DMS 273 treated with DMSO at 0.1 percent for 48 hours (cell line): ENCODE measurements around the gene PRKD1.
"Not testable (repeated sequence)": the region's sequence is repeated elsewhere in the genome, so short reads cannot be mapped to it uniquely, and the experiment has no call there.

Experiments
- DNase-seq: peaks from one replicate; lab custom pipeline; 2025; lab: John Stamatoyannopoulos, UW

The PRKD1 gene

GRCh38 chr14:29798108-29798663, 129.5 kb downstream of the PRKD1 start:
- no peak for DNase-seq

DNA sequence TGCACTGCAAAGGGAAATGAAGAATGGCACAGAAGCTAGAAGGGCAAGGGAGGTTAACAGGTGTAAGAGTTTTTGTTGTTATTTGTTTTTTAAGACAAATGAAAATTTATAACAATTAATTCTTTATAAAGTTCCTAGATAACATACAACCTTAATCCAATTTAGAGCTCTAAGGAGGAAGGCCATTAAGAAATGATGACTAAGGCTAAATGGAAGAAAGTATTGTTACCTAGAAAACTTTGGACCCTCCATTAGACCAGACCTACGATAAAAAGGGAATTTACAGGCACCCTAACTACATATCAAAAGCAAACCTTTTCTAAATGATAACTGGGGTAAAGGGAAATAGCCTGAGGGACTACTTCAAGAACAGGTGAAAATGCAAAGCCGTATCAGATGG, 130.8 kb downstream of the PRKD1 start:
- no peak for DNase-seq

GRCh38 chr14:29789475-29789874, 138.2 kb downstream of the PRKD1 start:
- DNase-seq: no peak

DNA sequence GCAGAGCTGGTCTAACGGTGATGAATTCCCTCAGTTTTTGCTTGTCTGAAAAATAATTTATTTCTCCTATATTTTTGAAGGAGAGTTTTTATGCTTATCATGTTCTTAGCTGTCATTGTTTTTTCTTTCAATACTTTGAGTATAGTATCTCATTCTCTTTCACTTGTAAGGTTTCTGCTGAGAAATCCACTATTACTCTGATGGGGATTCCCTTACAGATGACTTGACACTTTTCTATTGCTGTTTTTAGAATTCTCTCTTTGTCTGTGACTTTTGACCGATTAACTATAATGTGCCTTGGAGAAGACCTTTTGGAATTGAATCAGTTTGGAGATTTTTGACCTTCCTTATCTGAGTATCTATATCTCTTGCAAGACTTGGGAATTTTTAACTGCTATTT, 139.6 kb downstream of the PRKD1 start:
- DNase-seq: no peak

DNA sequence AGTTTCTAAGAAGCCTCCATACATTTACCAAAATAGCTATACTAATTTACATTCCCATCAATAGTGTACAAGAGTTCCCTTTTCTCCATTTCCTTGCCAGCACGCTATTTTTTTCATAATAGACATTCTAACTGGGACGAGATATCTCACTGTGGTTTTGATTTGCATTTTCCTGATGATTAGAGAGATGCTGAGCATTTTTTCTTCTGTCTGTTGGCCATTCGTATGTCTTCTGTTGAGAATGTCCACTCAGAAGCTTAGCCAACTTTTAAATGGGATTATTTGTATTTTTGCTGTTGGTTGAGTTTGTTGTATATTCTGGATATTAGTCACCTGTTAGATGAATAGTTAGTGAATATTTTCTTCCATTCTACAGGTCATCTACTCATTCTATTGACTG, 144.1 kb downstream of the PRKD1 start:
- DNase-seq: no peak

DNA sequence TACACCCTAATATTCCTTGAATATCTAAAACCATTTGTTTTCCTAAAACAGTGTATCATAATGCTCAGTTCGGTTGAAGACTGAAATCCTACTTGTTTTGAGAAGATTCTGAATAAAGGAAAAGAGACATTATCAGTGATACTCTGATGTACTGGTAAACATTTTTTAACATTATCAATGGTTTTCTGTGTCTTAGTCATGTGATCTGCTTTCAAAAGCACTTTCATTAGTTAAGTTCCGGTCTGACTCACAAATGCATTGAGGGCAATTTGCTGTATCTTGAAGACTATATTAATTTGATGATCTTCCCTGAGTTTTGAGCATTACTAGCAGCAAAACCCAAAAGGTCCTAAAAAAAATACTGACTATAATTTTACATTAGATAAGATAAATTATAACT, 145.6 kb downstream of the PRKD1 start:
- no peak for DNase-seq

DNA sequence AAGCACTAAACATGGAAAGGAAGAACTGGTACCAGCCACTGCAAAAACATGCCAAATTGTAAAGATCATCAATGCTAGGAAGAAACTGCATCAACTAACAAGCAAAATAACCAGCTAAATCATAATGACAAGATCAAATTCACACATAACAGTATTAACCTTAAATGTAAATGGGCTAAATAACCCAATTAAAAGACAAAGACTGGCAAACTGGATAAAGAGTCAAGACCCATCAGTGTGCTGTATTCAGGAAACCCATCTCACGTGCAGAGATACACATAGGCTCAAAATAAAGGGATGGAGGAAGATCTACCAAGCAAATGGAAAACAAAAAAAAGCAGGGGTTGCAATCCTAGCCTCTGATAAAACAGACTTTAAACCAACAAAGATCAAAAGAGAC, 150.5 kb downstream of the PRKD1 start:
- DNase-seq: not testable (repeated sequence)

DNA sequence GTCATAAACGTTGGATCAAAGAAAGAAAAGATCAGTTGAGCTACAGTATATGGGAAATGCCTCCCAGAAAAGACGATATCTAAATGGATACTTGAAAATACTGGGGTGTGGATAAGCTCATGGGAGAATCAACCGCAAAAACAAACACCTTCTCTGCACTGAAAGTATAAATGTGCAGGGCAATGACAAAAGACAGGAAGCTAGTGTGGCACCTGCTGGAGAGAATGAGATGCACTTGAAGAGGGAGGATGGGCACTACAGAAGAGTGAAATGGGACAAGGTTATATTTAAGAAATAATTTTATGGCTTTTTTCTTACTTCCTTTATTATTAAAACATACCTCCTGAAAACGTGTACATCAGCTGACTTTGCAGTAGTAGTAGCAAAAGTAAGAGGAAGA, 153.7 kb downstream of the PRKD1 start:
- DNase-seq: no peak

- DNase-seq: no peak
Measured at GRCh38 chr14:29763342-29763858, 164.2 kb downstream of the PRKD1 start.

- DNase-seq: no peak
Measured at GRCh38 chr14:29759521-29760340, 167.9 kb downstream of the PRKD1 start.

DNA sequence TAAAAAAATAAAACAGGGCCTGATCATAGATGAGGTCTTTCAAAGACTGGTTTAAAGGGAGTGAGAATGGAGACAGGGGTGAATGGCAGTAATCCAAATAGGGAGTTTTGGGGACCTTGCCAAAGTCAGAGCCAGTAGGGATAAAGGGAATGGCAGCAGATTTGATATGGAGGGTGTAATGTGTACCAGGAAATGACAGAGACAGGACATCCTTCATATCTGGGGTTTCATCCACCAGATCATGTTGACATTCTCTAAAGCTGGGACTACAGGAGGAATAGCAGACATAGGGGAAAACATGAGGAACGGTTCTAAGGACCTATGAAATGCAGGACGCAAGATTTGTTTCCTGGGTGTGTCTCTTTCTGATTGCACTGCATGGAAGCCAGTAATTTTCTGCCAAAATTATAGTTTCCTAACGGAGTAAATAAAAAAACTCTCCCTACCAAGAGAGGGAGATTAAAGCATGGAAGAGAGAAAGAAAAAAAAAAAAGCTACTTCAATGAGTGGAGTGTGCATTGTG, 169.9 kb downstream of the PRKD1 start:
- DNase-seq: no peak

- DNase-seq: no peak
Measured at GRCh38 chr14:29757188-29757680, 170.4 kb downstream of the PRKD1 start.

GRCh38 chr14:29756019-29756385, 171.6 kb downstream of the PRKD1 start:
- no peak for DNase-seq

DNA sequence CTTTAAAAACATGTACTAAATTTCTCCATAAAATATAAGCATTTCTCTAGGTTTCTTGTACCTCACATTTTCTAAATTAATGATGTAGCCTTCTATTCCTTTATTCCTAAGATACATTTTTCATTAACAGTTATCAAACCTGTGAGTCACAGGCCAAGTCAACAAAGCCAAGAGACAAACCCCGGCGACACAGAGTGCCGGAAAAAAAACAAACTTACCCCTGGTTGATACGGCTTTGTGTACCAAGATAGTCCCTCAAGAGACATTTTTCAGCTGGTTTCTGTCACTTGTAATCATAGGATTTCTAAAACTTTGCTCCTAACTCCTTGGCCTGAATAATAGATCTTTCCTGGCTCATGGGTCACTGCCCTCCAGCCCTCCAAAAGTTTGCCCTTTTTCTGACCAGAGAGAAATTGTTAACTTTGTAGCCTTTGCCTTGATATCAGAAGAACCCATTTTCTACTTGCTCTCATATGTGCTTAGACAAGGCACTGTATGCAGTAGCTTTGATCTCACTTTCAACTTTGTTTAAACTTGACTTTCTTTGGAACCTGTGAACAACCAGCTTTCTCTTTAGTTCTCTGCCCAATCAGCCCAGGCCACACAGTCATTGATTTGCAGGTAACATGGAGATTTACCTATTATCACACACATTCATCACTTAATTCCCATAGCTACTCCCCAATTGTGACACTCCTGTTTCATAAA, 172.2 kb downstream of the PRKD1 start:
- DNase-seq: no peak

GRCh38 chr14:29754134-29754533, 173.5 kb downstream of the PRKD1 start:
- no peak for DNase-seq

DNA sequence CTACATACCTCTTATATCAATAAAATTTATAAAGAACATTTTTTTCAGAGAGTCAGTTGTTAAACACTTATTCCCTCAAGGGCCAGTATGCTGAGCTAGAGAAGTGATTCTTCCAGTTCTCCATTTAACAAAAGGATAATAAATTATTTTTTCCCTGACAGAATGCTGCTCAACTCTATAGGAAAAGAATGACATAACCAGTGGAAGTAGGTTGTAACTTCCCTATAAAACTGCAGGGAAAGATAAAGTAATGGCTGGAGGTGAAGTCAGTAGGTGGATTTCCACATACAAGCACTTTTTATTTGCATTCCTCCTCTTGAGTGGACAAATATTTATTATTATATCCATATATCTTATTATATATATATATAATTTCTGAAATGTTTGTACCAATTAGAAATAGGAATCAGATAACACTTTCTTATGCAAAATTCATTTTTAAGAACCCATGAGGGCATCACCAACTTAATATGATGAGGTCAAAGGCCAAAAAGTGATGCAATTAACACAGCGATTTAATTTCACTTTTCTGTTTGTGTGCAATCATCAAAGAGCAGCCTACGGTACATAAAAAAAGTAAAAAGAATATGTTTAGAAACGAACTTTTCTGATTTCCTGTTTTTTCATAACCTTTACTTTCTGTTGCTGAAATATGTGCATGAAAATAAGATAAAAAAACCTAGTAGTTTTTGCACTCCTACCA, 175.3 kb downstream of the PRKD1 start:
- no peak for DNase-seq

GRCh38 chr14:29749829-29750228, 177.8 kb downstream of the PRKD1 start:
- no peak for DNase-seq

- DNase-seq: no peak
Measured at GRCh38 chr14:29749327-29749726, 178.3 kb downstream of the PRKD1 start.

DNA sequence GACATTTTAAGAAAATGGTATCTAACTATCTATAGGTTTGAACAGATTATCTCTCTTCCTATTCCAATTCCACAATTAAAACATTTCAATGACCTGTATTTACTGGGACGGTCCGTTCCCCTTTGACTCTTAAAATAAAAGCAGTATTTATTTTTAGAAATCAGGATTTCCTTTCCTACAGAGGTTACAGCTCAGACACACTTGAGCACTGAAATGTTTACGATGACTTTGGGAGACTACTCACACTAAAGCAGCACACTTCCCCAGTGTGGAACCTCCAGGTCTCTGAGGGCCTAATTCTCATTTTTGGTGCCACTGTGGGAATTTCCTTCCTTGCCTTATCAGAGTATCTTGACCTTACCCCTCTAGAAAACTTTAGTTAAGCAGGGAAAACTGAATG, 181.8 kb downstream of the PRKD1 start:
- no peak for DNase-seq

DNA sequence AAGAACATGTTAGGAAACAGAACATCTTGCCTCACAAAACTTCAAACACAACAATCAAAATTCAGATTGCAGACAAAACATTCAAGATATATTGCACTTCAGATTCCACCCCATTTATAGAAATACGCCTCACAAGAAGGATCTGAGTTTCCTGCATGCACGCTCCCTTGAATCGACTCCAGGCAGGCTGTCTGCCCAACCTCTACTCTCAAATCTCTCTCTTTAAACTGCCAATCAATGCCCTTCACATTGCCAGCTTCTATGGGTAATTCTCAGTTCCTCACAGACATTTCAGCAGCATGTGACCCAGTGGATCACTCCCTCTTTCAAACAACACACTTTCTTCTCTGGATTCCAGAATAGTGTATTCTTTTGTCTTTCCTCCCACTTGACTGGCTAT, 184.1 kb downstream of the PRKD1 start:
- no peak for DNase-seq

DNA sequence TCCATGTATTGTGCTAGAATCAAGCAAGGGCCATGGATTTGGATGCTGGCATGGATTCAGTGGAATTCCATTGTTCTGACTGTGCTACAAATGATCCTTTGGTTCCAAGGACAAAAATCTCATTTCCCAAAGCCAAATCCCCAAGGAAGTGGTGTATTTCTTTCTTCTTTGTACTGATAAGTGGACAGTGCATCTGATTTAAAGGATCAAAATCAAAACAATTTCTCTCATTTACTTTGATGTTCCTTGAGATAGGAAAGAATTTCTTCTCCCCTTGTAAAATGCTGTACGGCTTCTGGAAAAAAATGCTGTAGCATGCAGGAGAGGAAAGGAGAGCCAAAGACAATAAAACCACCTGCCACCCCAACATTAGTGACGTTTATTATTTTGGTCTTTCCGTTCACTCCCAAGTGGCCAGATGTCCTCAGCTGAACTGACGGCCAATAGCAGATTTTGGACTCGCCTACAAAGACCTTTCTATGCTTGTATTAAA, 185.7 kb downstream of the PRKD1 start:
- peak; percentile 34 for DNase-seq

- DNase-seq: no peak
Measured at GRCh38 chr14:29740491-29740890, 187.2 kb downstream of the PRKD1 start.
